Measurements from ENCODE around the gene TYW3.

The TYW3 gene

GRCh38 chr1:74699331-74699730 lies 33.6 kb upstream of the TYW3 start:
- FAIRE-seq, result no peak
- no peak for DNase-seq (ENCODE audit: insufficient read length, low spot score)
- TF ChIP-seq SPI1 (IDR thresholded peaks at IDR 0.05; ENCODE audit: low read depth, low read length), result peak; percentile 38
- TF ChIP-seq POLR2AphosphoS5 (IDR thresholded peaks at IDR 0.05; ENCODE audit: low read depth, low read length), result no peak
- no peak for TF ChIP-seq POLR2A (IDR thresholded peaks at IDR 0.05; ENCODE audit: low read depth, low read length)
- no peak for TF ChIP-seq TAF1 (IDR thresholded peaks at IDR 0.05; ENCODE audit: low read depth, low read length)
- TF ChIP-seq PAX5 (IDR thresholded peaks at IDR 0.05; ENCODE audit: insufficient read depth, low read length, severe bottlenecking), result no peak

- no peak for TF ChIP-seq PAX5 (IDR thresholded peaks at IDR 0.05; ENCODE audit: insufficient read depth, low read length, severe bottlenecking)
- no peak for TF ChIP-seq TAF1 (IDR thresholded peaks at IDR 0.05; ENCODE audit: low read depth, low read length)
- no peak for TF ChIP-seq POLR2A (IDR thresholded peaks at IDR 0.05; ENCODE audit: low read depth, low read length)
- no peak for TF ChIP-seq POU2F2 (IDR thresholded peaks at IDR 0.05; ENCODE audit: low read depth, low read length)
- TF ChIP-seq SPI1 (IDR thresholded peaks at IDR 0.05; ENCODE audit: low read depth, low read length), result no peak
- no peak for TF ChIP-seq POLR2AphosphoS5 (IDR thresholded peaks at IDR 0.05; ENCODE audit: low read depth, low read length)
- no peak for DNase-seq (ENCODE audit: insufficient read length, low spot score)
- no peak for FAIRE-seq
Measured at GRCh38 chr1:74703386-74704182, 29.4 kb upstream of the TYW3 start.

- no peak for TF ChIP-seq PAX5 (IDR thresholded peaks at IDR 0.05; ENCODE audit: insufficient read depth, low read length, severe bottlenecking)
- TF ChIP-seq TAF1 (IDR thresholded peaks at IDR 0.05; ENCODE audit: low read depth, low read length), result no peak
- no peak for TF ChIP-seq POLR2AphosphoS5 (IDR thresholded peaks at IDR 0.05; ENCODE audit: low read depth, low read length)
- no peak for TF ChIP-seq POLR2A (IDR thresholded peaks at IDR 0.05; ENCODE audit: low read depth, low read length)
- no peak for TF ChIP-seq POU2F2 (IDR thresholded peaks at IDR 0.05; ENCODE audit: low read depth, low read length)
- TF ChIP-seq SPI1 (IDR thresholded peaks at IDR 0.05; ENCODE audit: low read depth, low read length), result no peak
- DNase-seq (ENCODE audit: insufficient read length, low spot score) (no peak), FAIRE-seq (no peak)
Measured at GRCh38 chr1:74712881-74713280, 20.1 kb upstream of the TYW3 start.

GRCh38 chr1:74713849-74714248 lies 19.1 kb upstream of the TYW3 start:
- FAIRE-seq (no peak), DNase-seq (ENCODE audit: insufficient read length, low spot score) (no peak)
- TF ChIP-seq TAF1 (IDR thresholded peaks at IDR 0.05; ENCODE audit: low read depth, low read length), result no peak
- TF ChIP-seq POU2F2 (IDR thresholded peaks at IDR 0.05; ENCODE audit: low read depth, low read length), result 0 out of 2 replicates have a peak, but pooled peaks have one; percentile 55
- TF ChIP-seq POLR2A (IDR thresholded peaks at IDR 0.05; ENCODE audit: low read depth, low read length), result no peak

GRCh38 chr1:74714429-74715235 lies 18.3 kb upstream of the TYW3 start:
- TF ChIP-seq POLR2AphosphoS5 (IDR thresholded peaks at IDR 0.05; ENCODE audit: low read depth, low read length) (no peak), SPI1 (IDR thresholded peaks at IDR 0.05; ENCODE audit: low read depth, low read length) (no peak), POLR2A (IDR thresholded peaks at IDR 0.05; ENCODE audit: low read depth, low read length) (no peak), POU2F2 (IDR thresholded peaks at IDR 0.05; ENCODE audit: low read depth, low read length) (no peak), PAX5 (IDR thresholded peaks at IDR 0.05; ENCODE audit: insufficient read depth, low read length, severe bottlenecking) (no peak), TAF1 (IDR thresholded peaks at IDR 0.05; ENCODE audit: low read depth, low read length) (no peak)
- FAIRE-seq, result peak; percentile 26
- no peak for DNase-seq (ENCODE audit: insufficient read length, low spot score)

GRCh38 chr1:74715236-74715502 lies 17.8 kb upstream of the TYW3 start:
- peak; percentile 60 for FAIRE-seq

GRCh38 chr1:74715806-74716205 lies 17.1 kb upstream of the TYW3 start:
- FAIRE-seq, result no peak
- no peak for TF ChIP-seq POLR2A (IDR thresholded peaks at IDR 0.05; ENCODE audit: low read depth, low read length)
- no peak for TF ChIP-seq POLR2AphosphoS5 (IDR thresholded peaks at IDR 0.05; ENCODE audit: low read depth, low read length)
- TF ChIP-seq PAX5 (IDR thresholded peaks at IDR 0.05; ENCODE audit: insufficient read depth, low read length, severe bottlenecking), result no peak
- TF ChIP-seq TAF1 (IDR thresholded peaks at IDR 0.05; ENCODE audit: low read depth, low read length), result no peak
- TF ChIP-seq SPI1 (IDR thresholded peaks at IDR 0.05; ENCODE audit: low read depth, low read length), result no peak
- TF ChIP-seq POU2F2 (IDR thresholded peaks at IDR 0.05; ENCODE audit: low read depth, low read length), result no peak
- DNase-seq (ENCODE audit: insufficient read length, low spot score), result no peak

More at GRCh38 chr1:74715236-74715502, 17.8 kb upstream of the TYW3 start:
- TF ChIP-seq POLR2AphosphoS5 (IDR thresholded peaks at IDR 0.05; ENCODE audit: low read depth, low read length), result no peak
- TF ChIP-seq POLR2A (IDR thresholded peaks at IDR 0.05; ENCODE audit: low read depth, low read length), result no peak
- no peak for TF ChIP-seq PAX5 (IDR thresholded peaks at IDR 0.05; ENCODE audit: insufficient read depth, low read length, severe bottlenecking)
- TF ChIP-seq TAF1 (IDR thresholded peaks at IDR 0.05; ENCODE audit: low read depth, low read length), result no peak
- no peak for DNase-seq (ENCODE audit: insufficient read length, low spot score)

- FAIRE-seq, result no peak
- TF ChIP-seq POU2F2 (IDR thresholded peaks at IDR 0.05; ENCODE audit: low read depth, low read length) (no peak), SPI1 (IDR thresholded peaks at IDR 0.05; ENCODE audit: low read depth, low read length) (no peak), POLR2AphosphoS5 (IDR thresholded peaks at IDR 0.05; ENCODE audit: low read depth, low read length) (no peak)
Measured at GRCh38 chr1:74716822-74717221, 16.1 kb upstream of the TYW3 start.

GRCh38 chr1:74717626-74718025 lies 15.3 kb upstream of the TYW3 start:
- no peak for TF ChIP-seq POLR2AphosphoS5 (IDR thresholded peaks at IDR 0.05; ENCODE audit: low read depth, low read length)
- no peak for TF ChIP-seq TAF1 (IDR thresholded peaks at IDR 0.05; ENCODE audit: low read depth, low read length)
- no peak for TF ChIP-seq SPI1 (IDR thresholded peaks at IDR 0.05; ENCODE audit: low read depth, low read length)
- no peak for TF ChIP-seq PAX5 (IDR thresholded peaks at IDR 0.05; ENCODE audit: insufficient read depth, low read length, severe bottlenecking)
- TF ChIP-seq POU2F2 (IDR thresholded peaks at IDR 0.05; ENCODE audit: low read depth, low read length), result no peak
- no peak for TF ChIP-seq POLR2A (IDR thresholded peaks at IDR 0.05; ENCODE audit: low read depth, low read length)
- no peak for DNase-seq (ENCODE audit: insufficient read length, low spot score)

More at GRCh38 chr1:74716822-74717221, 16.1 kb upstream of the TYW3 start:
- no peak for DNase-seq (ENCODE audit: insufficient read length, low spot score)

More at GRCh38 chr1:74717626-74718025, 15.3 kb upstream of the TYW3 start:
- FAIRE-seq, result no peak
